GM19372 (cell line): Measurements from ENCODE around the gene KCNQ5.
A peak's percentile ranks its signal among the peaks of the same experiment; 100 is the strongest.

Source experiments
- ATAC-seq: cut with Tn5 transposase; IDR thresholded peaks from one replicate; pipeline ENCODE4 v1.9.1; 2021; ENCODE audit warnings: mild to moderate bottlenecking, low read depth, moderate library complexity; ENCODE audit not compliant: unreplicated experiment

KCNQ5 gene

DNA sequence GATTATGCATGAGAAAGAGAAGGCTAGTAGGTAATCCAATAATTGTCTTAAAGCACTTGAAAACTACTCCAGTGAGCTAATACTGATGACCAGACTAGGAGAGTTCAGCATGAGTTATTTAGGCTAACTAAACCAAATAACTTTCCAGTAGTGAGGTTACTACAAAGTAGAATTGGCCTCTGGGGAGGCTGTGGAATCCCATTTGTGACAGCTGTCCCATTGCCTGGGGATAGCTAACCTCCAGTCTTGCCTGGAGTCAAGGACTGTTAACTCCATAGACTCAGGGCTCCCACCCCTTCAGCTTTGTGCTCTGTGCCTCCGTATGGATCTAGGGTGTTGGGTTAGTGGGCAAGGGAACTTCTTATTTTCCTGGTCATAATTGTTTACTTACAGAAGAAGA is 51.0 kb downstream of the KCNQ5 start:
- ATAC-seq: no peak

DNA sequence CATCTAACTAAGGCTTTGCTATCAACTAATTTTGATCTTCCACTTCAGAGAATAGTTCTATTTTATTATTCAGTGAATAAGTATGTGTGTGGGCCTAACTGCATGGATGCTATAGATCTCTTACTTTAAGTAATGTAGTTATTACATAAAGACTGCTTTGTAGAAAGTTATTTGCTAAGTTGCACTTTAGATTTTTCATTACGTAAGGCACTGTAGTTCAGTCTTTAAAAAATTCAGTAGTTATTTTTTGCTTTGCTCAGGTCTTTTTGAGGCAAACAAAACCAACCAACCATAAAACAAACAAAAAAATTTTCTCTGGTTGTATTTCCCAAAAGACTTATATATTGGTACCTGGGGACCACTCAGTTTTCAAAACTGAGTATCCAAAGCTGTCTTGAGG is 53.0 kb downstream of the KCNQ5 start:
- no peak for ATAC-seq

DNA sequence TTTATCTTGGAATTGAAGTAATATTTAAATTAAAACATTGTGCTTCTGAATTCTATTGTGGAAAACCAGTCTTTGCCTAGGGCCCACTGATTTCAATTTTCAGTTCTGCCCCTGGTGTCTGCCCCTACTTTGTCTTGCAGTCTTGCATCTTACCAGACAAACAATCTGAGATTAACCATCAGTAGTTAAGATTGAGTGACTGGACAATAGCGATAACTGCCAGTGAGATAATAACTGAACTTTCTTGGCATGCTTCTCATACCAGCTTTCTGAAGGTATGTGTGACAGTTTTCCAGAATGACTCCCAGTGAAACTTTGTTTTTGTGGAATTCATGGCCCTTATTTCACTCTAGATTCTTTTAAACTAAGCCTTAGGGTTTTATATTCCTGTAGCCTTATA is 53.5 kb downstream of the KCNQ5 start:
- ATAC-seq: no peak

DNA sequence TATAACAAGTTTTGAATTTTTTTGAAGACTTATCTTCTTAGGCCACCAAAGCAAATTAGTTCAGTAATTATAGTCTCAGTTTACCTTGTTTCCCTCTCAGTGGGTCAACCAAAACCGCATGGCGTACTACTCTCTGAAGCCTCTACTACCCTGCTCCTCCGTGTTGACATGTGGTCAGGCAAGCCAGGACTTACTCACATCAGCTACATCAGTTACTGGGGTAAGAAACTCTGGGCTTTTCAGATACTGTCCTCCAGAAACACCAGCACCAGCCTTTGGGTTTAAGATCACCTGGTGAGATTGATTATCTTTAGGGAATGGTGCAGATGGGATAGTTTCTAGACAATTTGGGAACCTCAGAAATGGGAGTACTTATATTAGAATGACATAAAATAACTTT is 55.1 kb downstream of the KCNQ5 start:
- no peak for ATAC-seq

DNA sequence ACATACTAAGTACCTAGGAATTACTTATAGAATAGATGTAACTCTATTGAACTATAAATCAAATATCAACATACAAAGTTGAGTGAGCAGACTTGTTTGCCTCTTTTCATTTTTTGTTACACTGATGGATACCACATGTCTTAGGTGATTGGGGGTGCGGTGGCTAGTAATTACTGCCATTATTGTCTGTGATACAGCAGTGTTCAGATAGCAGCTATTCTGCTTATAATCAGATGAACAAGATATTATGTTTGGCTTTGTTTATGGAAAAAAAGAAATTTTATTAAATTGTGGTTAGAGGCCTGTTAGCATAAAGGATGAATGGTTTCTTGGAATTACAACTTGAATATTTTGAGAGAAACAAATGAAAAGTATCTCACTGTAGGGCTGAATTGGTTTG is 55.9 kb downstream of the KCNQ5 start:
- ATAC-seq: no peak

DNA sequence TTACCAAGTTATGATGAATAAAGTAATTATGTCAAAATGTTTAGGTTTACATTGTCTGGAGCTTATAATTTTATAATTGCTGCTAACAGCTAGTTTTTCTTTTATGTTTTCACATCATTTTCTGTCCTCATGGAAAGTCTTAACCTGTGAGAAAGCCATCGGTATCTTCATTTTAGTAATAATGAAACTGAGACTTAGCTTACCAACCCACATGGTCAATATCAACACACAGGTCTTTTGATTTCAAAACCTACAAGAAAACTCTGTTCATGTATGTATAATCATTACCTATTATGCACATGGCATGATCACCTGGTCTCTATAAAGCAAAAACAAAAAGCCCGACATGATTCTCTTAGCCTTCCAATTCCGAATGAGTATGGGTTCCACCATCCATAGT is 61.9 kb downstream of the KCNQ5 start:
- peak; percentile 92 for ATAC-seq

DNA sequence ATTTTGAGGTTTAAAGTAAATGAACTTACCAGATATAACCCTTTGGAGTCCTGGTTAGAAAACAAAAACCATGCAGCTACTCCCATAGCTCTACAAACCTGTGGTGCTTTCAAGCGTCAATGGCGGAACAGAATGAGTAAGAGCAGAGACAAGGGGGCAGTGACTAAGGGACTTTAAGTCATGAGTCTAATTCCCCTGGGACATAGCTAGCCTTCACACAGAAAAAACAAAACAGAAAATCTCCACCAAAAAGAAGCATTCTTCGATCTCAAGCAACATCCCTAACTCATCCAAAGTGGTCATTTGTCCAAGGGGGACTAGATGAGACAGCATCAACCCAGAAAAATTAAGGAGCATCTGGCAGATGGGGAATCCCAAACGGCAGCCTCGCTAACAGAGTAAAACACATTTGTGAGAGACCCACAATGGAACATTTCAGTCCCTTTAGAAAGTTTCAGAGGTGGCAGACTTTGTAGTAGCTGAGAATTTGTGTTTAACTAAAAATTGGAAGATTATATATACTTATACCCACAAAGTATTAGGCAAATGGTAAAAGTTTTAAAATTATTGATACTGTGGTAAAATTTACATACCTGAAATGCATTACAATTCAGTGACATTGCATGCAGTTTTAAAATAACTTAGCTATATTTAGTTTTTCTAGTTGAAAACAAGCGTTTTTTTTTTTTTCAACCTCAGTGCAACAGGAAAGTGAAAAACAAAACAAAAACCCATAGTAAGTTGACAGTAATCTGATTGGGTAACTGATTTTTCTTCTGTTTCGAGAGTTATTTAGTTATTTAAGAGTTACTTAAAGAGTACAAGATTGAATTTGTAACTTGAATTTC is 67.5 kb downstream of the KCNQ5 start:
- ATAC-seq: peak; percentile 78

DNA sequence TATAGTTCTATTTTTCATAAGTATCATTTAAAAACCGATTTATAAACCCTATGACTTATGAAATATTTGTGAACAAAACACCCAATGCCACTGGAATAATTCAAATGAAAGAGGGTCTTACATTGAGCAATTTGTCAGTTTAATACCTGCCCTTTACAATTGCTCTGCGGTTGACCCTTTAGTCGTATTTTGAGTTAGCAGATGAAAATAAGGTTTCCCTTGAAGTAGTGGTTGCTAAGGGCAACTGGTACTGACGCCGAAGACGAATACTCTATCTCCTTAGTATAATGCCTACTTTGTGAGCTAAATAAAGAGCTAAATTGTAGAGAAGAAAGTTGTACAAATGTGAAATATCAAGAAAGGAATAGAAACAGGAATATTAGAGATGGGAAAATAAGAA is 69.4 kb downstream of the KCNQ5 start:
- ATAC-seq: no peak

DNA sequence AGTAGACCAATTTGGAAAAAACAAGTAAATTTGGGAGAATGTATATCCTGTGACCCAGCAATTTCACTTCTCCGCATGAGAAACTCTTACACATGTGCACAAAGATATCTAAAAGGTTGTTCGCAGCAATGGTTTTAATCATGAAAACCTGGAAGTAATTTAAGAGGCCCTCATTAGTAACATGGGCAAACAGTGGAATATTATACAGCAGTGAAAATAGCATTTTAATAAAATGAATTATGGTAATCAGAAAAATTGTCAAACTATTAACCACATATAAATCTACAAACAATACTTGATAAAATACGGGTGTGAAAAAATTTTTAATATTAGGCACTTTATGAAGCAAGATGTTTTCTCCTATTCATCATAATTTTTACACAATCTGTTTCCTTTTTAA is 74.2 kb downstream of the KCNQ5 start:
- no peak for ATAC-seq

DNA sequence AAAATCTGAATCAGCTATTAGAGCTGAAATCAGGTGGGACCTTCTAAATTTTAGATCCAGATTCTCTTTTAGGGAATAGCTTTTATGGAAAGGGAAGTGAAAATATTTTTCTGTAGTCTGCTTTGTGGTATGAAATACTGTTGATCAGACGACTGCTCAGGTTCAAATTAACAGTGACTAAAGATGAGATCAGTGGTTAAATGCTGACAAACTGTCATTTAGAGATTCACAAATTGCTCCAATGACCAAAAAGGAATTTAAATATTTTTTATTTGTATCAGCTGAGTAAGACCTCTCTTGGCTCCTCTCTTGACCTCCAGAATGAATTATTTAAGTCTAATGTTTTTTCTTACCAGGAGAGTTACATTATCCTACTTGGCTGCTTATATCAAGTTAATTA is 77.3 kb downstream of the KCNQ5 start:
- no peak for ATAC-seq

DNA sequence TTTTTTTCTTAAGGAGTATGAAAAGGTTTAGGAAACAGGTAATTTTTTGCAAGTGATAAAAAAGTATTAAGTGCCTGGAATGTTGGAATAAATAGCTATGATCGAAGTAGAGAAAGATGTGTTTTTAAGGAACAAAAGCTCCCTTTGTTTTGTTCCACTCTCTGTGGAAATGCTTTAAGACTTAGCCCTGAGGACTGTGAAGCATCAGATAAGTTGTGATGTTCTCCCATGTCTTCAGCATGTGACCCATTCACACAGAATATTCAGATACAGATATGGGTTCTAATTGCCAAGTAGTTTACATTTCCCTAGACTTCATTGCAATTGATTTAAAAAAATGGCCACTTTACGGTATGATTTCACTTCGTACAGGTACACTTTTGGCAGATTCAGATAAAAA is 80.6 kb downstream of the KCNQ5 start:
- no peak for ATAC-seq

DNA sequence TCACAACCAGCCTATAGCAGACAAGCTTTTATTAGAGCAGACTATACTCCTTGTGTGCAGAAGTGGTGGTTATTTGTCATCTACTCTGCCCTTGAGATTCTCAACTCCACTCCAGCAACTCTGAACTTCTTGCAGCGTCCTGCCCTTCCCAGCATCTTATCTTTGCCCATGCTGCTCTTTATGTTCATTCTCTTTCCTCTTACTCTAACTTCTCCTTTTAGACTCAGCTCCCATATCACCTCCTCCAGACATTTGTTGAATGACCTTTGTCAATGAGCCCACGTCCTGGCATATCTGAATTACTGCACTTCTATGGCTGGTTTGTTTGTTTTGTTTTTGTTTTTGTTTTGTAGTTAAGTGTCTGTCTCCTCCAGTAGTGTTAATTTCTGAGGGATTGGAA is 81.2 kb downstream of the KCNQ5 start:
- ATAC-seq: no peak

DNA sequence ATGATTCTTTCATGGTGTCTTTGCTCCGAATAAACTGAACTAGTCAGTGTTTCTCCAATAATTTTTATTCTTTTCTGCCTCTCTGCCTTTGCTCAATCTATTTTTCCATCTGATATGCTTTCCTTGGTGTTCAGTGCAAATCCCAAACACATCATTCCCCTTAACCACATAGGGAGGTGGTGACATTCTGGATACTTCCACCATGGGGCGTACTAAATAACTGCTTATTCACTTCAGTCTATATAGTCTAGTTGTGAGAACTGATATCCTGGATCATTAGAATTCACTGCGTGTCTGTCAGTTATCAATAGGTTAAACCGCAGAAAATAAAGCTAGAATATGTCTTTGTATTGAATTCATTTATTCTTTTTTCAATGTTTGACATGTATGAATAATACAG is 83.1 kb downstream of the KCNQ5 start:
- no peak for ATAC-seq

DNA sequence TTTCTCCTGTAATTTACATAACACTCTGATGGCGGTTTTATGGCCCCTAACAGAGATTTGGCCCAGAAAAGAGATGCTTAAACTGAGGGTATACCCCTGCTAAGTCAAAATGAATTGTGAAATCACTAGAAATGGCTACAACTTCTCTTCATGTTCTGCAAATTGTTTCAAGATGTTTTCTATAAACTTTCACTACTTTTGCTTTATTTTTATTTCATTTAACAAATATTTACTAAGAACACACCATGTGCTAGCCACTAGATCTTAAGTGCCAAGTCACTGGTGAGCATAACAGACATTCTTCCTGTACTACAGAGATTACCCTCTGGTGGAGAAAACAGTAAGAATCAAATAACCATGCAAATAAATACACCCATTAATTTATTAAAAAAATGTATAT is 87.6 kb downstream of the KCNQ5 start:
- no peak for ATAC-seq

DNA sequence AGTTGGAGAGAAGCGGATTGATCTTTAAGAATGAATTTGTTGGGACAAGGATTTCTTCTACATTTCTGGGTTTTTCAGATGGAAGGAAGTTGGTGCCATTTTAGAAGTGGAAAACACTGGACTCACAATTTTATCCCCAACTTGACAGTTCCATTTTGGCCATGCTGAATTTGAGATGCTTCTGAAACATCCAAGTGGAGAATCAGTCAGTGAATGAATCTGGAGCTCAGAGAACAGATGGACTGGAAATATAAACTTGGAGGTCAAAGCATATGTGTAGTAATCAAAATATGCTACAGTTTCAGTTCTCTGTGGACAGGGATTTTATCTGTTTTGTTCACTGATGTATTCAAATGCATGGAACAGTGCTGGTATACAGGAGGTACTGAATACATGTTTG is 89.9 kb downstream of the KCNQ5 start:
- ATAC-seq: no peak

DNA sequence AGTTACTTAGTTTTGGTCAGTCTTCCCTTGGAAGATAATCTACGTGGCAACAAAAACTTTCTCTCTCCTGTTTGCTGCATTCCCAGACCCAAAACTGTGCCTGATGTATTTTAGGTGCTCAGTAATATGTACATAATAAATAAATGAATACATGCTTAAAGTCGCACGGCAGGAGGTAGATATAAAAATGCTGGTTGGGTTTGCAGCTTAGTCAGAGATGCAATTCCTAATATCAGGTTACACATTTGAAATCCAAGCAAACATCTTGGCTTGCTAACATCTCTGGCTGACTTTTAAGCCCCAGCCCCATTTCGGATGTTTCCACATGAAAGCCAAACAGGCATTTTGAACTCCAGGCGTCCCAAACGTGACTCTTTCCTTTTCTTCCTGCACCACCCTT is 91.0 kb downstream of the KCNQ5 start:
- ATAC-seq: no peak

DNA sequence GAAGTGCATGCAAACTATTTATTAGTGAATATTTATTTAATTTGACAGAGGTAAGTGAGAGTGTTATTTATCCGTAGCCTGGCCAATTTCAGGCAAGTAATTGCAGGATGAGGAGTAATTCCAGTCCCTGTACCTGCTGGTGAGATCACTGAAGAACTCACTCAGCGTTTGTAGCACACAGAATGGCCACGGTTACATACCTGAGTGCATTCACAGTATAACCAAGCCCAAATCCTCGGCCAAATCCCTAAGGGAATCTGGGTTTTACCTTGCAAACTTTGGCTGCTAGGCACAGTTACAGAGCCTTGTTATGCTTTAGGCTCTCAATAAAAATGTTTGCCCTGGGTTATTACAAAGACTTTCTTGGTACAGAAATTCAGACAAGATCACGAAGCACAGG is 93.3 kb downstream of the KCNQ5 start:
- no peak for ATAC-seq

DNA sequence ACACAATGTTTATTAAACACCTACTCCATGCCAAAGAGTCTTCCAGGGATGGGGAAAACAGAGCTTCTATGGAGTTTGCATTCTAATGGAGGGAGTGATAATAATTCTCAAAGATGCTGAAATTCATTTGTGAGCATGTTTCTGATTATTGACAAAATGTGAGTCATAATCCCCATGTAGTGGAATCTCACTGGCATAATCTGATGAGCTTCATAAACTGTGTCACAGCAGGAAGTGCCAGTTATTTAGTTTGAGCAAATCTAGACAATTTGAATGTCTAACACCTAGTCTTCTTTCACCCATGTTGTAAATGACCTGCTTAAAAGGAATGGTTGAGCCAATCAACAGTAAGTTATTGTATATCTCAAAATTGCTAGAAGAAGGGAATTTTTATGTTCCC is 95.1 kb downstream of the KCNQ5 start:
- no peak for ATAC-seq

DNA sequence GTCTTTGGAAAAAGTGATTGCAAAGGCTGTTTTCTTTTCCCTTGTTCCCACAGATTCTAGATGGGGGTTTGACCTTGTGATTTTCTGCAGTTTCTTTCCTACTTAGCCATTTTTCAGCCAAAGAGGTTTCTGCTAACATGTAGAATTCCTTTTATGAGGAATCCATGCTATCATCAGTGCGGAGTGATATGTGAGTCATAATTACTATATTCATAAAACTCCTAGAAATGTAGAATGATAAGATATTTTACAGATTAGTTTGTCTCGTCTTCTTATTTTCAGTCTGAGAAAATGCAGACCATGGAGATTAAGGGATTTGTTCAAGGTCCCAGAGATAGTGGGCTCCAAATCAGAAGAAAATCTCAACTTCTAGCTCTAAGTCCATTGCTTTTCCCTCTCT is 98.6 kb downstream of the KCNQ5 start:
- ATAC-seq: no peak

DNA sequence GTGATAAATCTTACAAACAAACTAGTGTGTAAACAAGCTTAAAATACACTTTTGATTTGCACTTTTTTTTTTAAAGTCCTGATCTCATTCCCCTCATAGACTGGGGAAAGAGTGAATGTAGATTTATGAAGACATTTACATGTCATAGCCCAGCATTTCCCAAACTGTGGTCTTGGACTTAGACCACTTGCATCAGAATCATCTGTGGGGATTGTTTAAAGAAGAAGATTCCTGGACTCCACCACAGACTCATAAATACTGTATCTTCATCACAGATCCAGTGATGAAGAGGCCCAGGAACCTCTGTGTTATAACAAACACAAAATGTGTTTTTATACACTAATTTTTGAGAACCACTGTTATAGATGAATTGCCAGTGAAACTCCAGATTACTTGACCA is 99.5 kb downstream of the KCNQ5 start:
- no peak for ATAC-seq

DNA sequence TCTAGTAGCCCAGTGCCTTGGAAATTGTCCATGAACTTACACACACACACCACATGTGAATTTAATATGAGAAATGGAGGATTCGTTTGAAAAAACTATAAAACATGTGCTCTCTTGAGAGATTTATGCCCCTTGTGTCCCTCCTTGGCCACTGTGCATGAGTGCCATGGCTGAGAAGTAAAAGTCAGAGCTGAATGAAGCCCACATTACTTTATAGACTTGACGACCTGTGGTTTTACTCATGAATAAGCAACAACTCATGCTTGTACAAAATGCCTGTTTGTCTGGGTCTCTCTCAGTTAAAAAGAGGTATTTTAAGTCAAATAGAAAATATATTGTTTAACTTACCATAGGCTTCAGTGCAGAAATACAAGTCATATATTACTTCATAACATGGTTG is 102.7 kb downstream of the KCNQ5 start:
- peak; percentile 78 for ATAC-seq

DNA sequence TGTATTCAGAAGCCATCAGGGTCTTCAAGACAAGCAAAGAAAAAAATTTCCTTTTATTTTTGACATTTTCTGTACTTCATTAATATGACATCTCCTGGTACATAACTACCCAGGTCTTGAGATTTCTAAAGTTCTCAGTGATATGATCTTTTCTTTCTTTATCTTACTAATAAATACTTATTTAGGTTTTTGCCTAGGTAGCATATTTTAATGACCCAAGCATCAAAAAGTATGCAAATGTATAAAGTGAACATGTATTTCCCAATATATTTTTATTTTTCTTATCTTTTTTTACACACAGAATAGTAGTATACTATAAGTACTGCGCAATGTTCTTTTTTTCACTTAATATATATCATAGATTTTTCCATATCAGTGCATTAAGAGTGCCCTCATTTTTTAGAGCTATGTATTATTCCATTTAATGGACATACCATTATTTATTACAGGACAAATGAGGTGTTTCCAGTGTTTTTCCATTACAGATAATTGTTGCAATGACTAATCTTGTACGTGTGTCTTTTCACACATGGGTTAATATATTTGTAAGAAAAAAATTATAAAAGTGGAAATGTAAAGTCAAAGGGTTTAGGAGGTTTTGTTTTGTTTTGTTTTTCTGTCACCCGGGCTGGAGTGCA is 107.0 kb downstream of the KCNQ5 start:
- ATAC-seq: no peak
